Keratinocyte (primary cell): ENCODE data around the gene MYOC. TPM values are rescaled to one million over a fixed set of nuclear protein-coding genes. Genes with fewer than 3 reads are reported as not detected.

ENCODE experiments used
- DNase-seq: peaks from one replicate; pipeline ENCODE4 v3.0.0-alpha.2; 2011; ENCODE audit warnings: low read depth, missing footprints, low spot score
- FAIRE-seq: peaks from 2 replicates; lab custom pipeline; 2011; peaks lifted over from hg19 to GRCh38; lab: Jason Lieb, UNC
- H2AFZ ChIP-seq: 2 replicates; pipeline ENCODE4 v1.6.0; 2012; ENCODE audit warnings: low read length, control low read depth, inconsistent platforms; ENCODE audit not compliant: control insufficient read depth
- H3K27ac ChIP-seq: 2 replicates; pipeline ENCODE4 v1.5.1; 2011; ENCODE audit warnings: low read length; ENCODE audit not compliant: control insufficient read depth, insufficient read depth
- H3K27me3 ChIP-seq: 3 replicates; pipeline ENCODE4 v1.6.0; 2011; ENCODE audit warnings: low read length; ENCODE audit not compliant: control insufficient read depth, insufficient read depth; ENCODE audit errors: extremely low read depth
- H3K36me3 ChIP-seq, 2 experiments: 2 replicates in 1 of 2; 3 replicates in 1 of 2; pipeline ENCODE4 v1.5.1; 2011; ENCODE audit warnings: low read length in 2 of 2, mild to moderate bottlenecking in 1 of 2; ENCODE audit not compliant: control insufficient read depth in 2 of 2, insufficient read depth in 2 of 2; ENCODE audit errors: extremely low read depth in 1 of 2
- H3K4me1 ChIP-seq: 3 replicates; pipeline ENCODE4 v1.5.1; 2011; ENCODE audit warnings: low read length; ENCODE audit not compliant: control insufficient read depth, insufficient read depth; ENCODE audit errors: extremely low read depth
- H3K4me2 ChIP-seq: 3 replicates; pipeline ENCODE4 v1.6.0; 2011; ENCODE audit warnings: low read depth, low read length; ENCODE audit not compliant: control insufficient read depth, insufficient read depth; ENCODE audit errors: extremely low read depth
- H3K4me3 ChIP-seq, 3 experiments: fragments of 200-600 bp in 1 of 3; sonication (generic) in 1 of 3; 2 replicates in 2 of 3; 3 replicates in 1 of 3; pipeline ENCODE4 v1.5.1; 2011 to 2016; ENCODE audit warnings: low read length in 3 of 3, mild to moderate bottlenecking in 3 of 3, control low read depth in 2 of 3, inconsistent platforms in 1 of 3, low read depth in 1 of 3, mixed read lengths in 1 of 3, mixed run types in 1 of 3, moderate library complexity in 1 of 3; ENCODE audit not compliant: control insufficient read depth in 2 of 3, insufficient read depth in 2 of 3; ENCODE audit errors: extremely low read depth in 1 of 3
- H3K79me2 ChIP-seq: 2 replicates; pipeline ENCODE4 v1.6.0; 2012; ENCODE audit warnings: low read length; ENCODE audit not compliant: control insufficient read depth, insufficient read depth
- H3K9ac ChIP-seq: 3 replicates; pipeline ENCODE4 v1.6.0; 2011; ENCODE audit warnings: low read length; ENCODE audit not compliant: control insufficient read depth, insufficient read depth; ENCODE audit errors: extremely low read depth
- H3K9me1 ChIP-seq: 3 replicates; pipeline ENCODE4 v1.6.0; 2011; ENCODE audit warnings: low read length; ENCODE audit not compliant: control insufficient read depth, insufficient read depth; ENCODE audit errors: extremely low read depth
- H3K9me3 ChIP-seq: 2 replicates; pipeline ENCODE4 v1.5.1; 2012; ENCODE audit warnings: low read depth, low read length; ENCODE audit not compliant: control insufficient read depth
- H4K20me1 ChIP-seq: 3 replicates; pipeline ENCODE4 v1.6.0; 2011; ENCODE audit warnings: low read length; ENCODE audit not compliant: control insufficient read depth, insufficient read depth; ENCODE audit errors: extremely low read depth
- CTCF ChIP-seq, 3 experiments: IDR thresholded peaks in 1 of 3; conservative IDR thresholded peaks in 1 of 3; optimal IDR thresholded peaks in 1 of 3; 2 replicates in 2 of 3; 3 replicates in 1 of 3; pipeline versions ENCODE3 to v1.5.1; 2011; ENCODE audit warnings: low read length in 3 of 3, mild to moderate bottlenecking in 3 of 3, moderate library complexity in 2 of 3, control low read depth in 1 of 3, inconsistent platforms in 1 of 3; ENCODE audit not compliant: insufficient read depth in 2 of 3; ENCODE audit errors: extremely low read depth in 1 of 3
- EZH2 ChIP-seq: IDR thresholded peaks from one replicate; pipeline ENCODE4 v1.6.1; 2012; ENCODE audit warnings: inconsistent platforms, mild to moderate bottlenecking, low read length, moderate library complexity
- dilution Hi-C: fragments of 300-500 bp; cut with MboI; formaldehyde crosslinking; loops from one replicate; pipeline ENCODE4 v1.7.0; 2020; ENCODE audit warnings: low sequenced_read_pairs; ENCODE audit not compliant: extremely low pct_ligation_motif_present
- polyA plus RNA-seq, 5 experiments: library from polyadenylated mRNA; depleted of rRNA in 3 of 5; stranded (reverse) in 3 of 5; stranded (forward) in 1 of 5; unstranded in 1 of 5; fragments of >200 nt; gene quantifications; 1 replicate in 1 of 5; 2 replicates in 3 of 5; 3 replicates in 1 of 5; pipeline versions ENCODE4 v1.2.1 to v1.2.3, GENCODE V29; 2011 to 2012; ENCODE audit warnings: missing spikeins in 2 of 5, low read depth in 1 of 5, low replicate concordance in 1 of 5

MYOC gene
- polyA plus RNA-seq, 1 donor (not counting 4 experiments of a cell fraction or from before 2014, with no cell fraction given): not detected

- Histone ChIP-seq H3K27me3 (no peaks in the 10 kb centered on the region), H3K9me1 (no peaks in the 10 kb centered on the region), H3K79me2 (no peaks in the 10 kb centered on the region), H3K4me3 (no peak overlapping the region), H3K27ac (no peak overlapping the region), H3K9me3 (no peaks in the 10 kb centered on the region), H3K9ac (no peak overlapping the region), H3K4me1 (no peaks in the 10 kb centered on the region), H4K20me1 (no peaks in the 10 kb centered on the region), H3K4me2 (no peak overlapping the region), H2AFZ (no peak overlapping the region), H3K36me3 (no peaks in the 10 kb centered on the region)
- FAIRE-seq (no peak), DNase-seq (no peak)
- dilution Hi-C loops: no loop called here
- TF ChIP-seq CTCF (optimal IDR thresholded peaks at IDR 0.05 in 1 of 3, IDR thresholded peaks at IDR 0.05 in 1 of 3, conservative IDR thresholded peaks at IDR 0.05 in 1 of 3; ENCODE audit: extremely low read depth in 1 of 3, insufficient read depth in 2 of 3, low read length in 3 of 3) (no peak), EZH2 (no peak)
Measured at GRCh38 chr1:171676823-171677222, 24.3 kb upstream of the MYOC start.

- no peaks in the 10 kb centered on the region for H3K79me2 ChIP-seq
- no peak overlapping the region for H3K4me3 ChIP-seq
- H3K9me1 ChIP-seq: no peaks in the 10 kb centered on the region
- TF ChIP-seq EZH2 (no peak), CTCF (optimal IDR thresholded peaks at IDR 0.05 in 1 of 3, IDR thresholded peaks at IDR 0.05 in 1 of 3, conservative IDR thresholded peaks at IDR 0.05 in 1 of 3; ENCODE audit: extremely low read depth in 1 of 3, insufficient read depth in 2 of 3, low read length in 3 of 3) (no peak)
- no peaks in the 10 kb centered on the region for H3K9me3 ChIP-seq
- FAIRE-seq (no peak), DNase-seq (no peak)
- no peaks in the 10 kb centered on the region for H3K36me3 ChIP-seq
- no peaks in the 10 kb centered on the region for H3K27me3 ChIP-seq
- H2AFZ ChIP-seq: no peak overlapping the region
- H3K4me1 ChIP-seq: no peaks in the 10 kb centered on the region
- H4K20me1 ChIP-seq: no peaks in the 10 kb centered on the region
- no peak overlapping the region for H3K4me2 ChIP-seq
- dilution Hi-C loops: no loop called here
- H3K9ac ChIP-seq: no peak overlapping the region
- no peak overlapping the region for H3K27ac ChIP-seq
Measured at GRCh38 chr1:171674431-171675405, 22.2 kb upstream of the MYOC start.
